ENCODE data around the gene FAT4. TPM values are rescaled to one million over a fixed set of nuclear protein-coding genes. Genes with fewer than 3 reads are reported as not detected.

Gene FAT4
- polyA plus RNA-seq, 1 of the 3 experiments (the other 2 are of a cell fraction): 6.6 TPM

DNA sequence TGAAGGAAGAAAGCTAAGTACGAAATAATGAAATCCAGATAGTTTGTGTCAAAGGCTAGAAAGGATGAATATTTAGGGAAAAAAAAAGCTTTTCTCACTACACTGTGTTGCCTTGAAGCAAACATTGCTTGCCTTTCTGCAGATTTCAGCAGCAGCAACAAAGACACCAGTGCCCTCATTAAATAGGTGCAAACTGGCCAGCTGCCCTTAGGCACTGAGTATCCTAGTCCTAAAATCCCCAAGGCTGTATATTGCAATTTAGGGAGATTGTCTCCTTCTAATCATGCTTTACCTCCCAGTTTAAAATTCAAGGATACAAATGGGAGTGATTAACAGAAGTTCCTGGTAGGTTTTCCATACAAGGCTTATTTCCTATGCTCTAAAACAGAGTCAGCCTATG, 8.6 kb upstream of the FAT4 start:
- Histone ChIP-seq H3K36me3 (replicated peaks in 1 of 2; ENCODE audit: control insufficient read depth in 1 of 2, insufficient read depth in 2 of 2, low read length in 1 of 2) (no peaks in the 10 kb centered on the region), H3K9me2 (peaks cover 4% of the 10 kb centered on the region; the same call in 1 of the 2 replicates), H3K79me2 (ENCODE audit: insufficient read depth) (no peaks in the 10 kb centered on the region), H3K9ac (no peak overlapping the region), H2AFZ (ENCODE audit: low read depth) (no peak overlapping the region), H4K20me1 (ENCODE audit: insufficient read depth) (no peaks in the 10 kb centered on the region), H3K27me3 (ENCODE audit: insufficient read depth) (no peaks in the 10 kb centered on the region), H3K9me3 (peaks cover 6% of the 10 kb centered on the region; the same call in 1 of the 2 replicates), H3K4me2 (no peak overlapping the region), H3F3A (replicated peaks; ENCODE audit: insufficient read depth) (no peaks in the 10 kb centered on the region), H3K4me1 (ENCODE audit: control insufficient read depth in 1 of 2, insufficient read depth in 2 of 2, low read depth in 1 of 2, low read length in 1 of 2) (no peaks in the 10 kb centered on the region), H3K4me3 (ENCODE audit: low read depth in 2 of 2, low read length in 1 of 2) (no peak overlapping the region), H3K27ac (ENCODE audit: low read depth in 2 of 2, low read length in 1 of 2) (no peak overlapping the region)
- TF ChIP-seq RXRA (IDR thresholded peaks at IDR 0.05; ENCODE audit: borderline replicate concordance, low read depth) (no peak), TEAD4 (IDR thresholded peaks at IDR 0.05; ENCODE audit: borderline replicate concordance, insufficient read depth) (no peak), RCOR1 (IDR thresholded peaks at IDR 0.05; ENCODE audit: low read length) (no peak), TCF12 (IDR thresholded peaks at IDR 0.05) (no peak), POLR2AphosphoS5 (IDR thresholded peaks at IDR 0.05; ENCODE audit: low read depth, low read length) (no peak), MXI1 (IDR thresholded peaks at IDR 0.05; ENCODE audit: low read depth, low read length) (no peak)
- TF ChIP-seq, protein P1, sequence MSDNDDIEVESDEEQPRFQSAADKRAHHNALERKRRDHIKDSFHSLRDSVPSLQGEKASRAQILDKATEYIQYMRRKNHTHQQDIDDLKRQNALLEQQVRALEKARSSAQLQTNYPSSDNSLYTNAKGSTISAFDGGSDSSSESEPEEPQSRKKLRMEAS (IDR thresholded peaks at IDR 0.05; ENCODE audit: low read depth): no peak
- POLR2A ChIA-PET: no interaction called here
- no peak for DNase-seq
- 89% methylated on average over 1 of the region's 1 CpG for WGBS (ENCODE audit: low lambda C conversion rate)
- CTCF ChIA-PET: interaction anchor here (1.1 to 1.7 kb wide), 3 partner anchors 22 to 541 kb away, joined by 3 to 4 read pairs (median 3); no protein-coding TSS in a partner anchor

DNA sequence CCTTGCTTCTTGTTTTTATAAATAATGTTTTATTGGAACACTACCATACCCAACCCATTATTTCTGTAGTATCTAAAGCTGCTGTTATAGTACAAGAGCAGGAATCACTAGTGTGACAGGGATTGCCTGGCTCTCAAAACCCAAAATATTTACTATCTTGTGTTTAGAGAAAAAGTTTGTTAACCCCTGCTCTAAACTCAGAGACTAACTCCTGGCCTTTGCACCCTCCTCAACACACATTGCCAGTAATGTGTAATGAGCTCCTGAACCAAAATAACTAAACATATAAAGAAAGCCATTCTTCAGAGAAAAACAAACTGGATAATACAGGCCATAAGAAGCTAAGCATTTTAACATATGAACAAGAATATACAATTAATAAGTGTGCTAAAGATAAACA, 8.2 kb upstream of the FAT4 start:
- no peak overlapping the region for H3K27ac ChIP-seq (ENCODE audit: low read depth in 2 of 2, low read length in 1 of 2)
- H3K9me3 ChIP-seq: peaks cover 6% of the 10 kb centered on the region; the same call in 1 of the 2 replicates
- H3K79me2 ChIP-seq (ENCODE audit: insufficient read depth): no peaks in the 10 kb centered on the region
- CTCF ChIA-PET: interaction anchor here (1.1 to 1.7 kb wide), 3 partner anchors 22 to 540 kb away, joined by 3 to 4 read pairs (median 3); no protein-coding TSS in a partner anchor
- H3K36me3 ChIP-seq (replicated peaks in 1 of 2; ENCODE audit: control insufficient read depth in 1 of 2, insufficient read depth in 2 of 2, low read length in 1 of 2): no peaks in the 10 kb centered on the region
- H3K4me1 ChIP-seq (ENCODE audit: control insufficient read depth in 1 of 2, insufficient read depth in 2 of 2, low read depth in 1 of 2, low read length in 1 of 2): no peaks in the 10 kb centered on the region
- H2AFZ ChIP-seq (ENCODE audit: low read depth): no peak overlapping the region
- TF ChIP-seq, protein P2, sequence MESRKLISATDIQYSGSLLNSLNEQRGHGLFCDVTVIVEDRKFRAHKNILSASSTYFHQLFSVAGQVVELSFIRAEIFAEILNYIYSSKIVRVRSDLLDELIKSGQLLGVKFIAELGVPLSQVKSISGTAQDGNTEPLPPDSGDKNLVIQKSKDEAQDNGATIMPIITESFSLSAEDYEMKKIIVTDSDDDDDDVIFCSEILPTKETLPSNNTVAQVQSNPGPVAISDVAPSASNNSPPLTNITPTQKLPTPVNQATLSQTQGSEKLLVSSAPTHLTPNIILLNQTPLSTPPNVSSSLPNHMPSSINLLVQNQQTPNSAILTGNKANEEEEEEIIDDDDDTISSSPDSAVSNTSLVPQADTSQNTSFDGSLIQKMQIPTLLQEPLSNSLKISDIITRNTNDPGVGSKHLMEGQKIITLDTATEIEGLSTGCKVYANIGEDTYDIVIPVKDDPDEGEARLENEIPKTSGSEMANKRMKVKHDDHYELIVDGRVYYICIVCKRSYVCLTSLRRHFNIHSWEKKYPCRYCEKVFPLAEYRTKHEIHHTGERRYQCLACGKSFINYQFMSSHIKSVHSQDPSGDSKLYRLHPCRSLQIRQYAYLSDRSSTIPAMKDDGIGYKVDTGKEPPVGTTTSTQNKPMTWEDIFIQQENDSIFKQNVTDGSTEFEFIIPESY (IDR thresholded peaks at IDR 0.05; ENCODE audit: borderline replicate concordance, low read depth): no peak
- no peak for TF ChIP-seq GABPA (IDR thresholded peaks at IDR 0.05; ENCODE audit: low read depth)
- TF ChIP-seq EZH2phosphoT487 (IDR thresholded peaks at IDR 0.05; ENCODE audit: borderline replicate concordance, low read depth): no peak
- TF ChIP-seq MXI1 (IDR thresholded peaks at IDR 0.05; ENCODE audit: low read depth, low read length): no peak
- no peak for TF ChIP-seq JUND (IDR thresholded peaks at IDR 0.05)
- TF ChIP-seq, protein P1 (IDR thresholded peaks at IDR 0.05; ENCODE audit: low read depth): no peak
- no peak for TF ChIP-seq POLR2AphosphoS5 (IDR thresholded peaks at IDR 0.05; ENCODE audit: low read depth, low read length)
- no peak for TF ChIP-seq CHD2 (IDR thresholded peaks at IDR 0.05; ENCODE audit: low read length, partially characterized antibody)
- TF ChIP-seq FOXM1 (IDR thresholded peaks at IDR 0.05; ENCODE audit: low read depth): no peak
- TF ChIP-seq RAD21 (IDR thresholded peaks at IDR 0.05; ENCODE audit: low read length): no peak
- TF ChIP-seq SMC3 (IDR thresholded peaks at IDR 0.05; ENCODE audit: low read depth, low read length): no peak
- no peak for TF ChIP-seq FOXJ3 (CRISPR knock-in tag; IDR thresholded peaks at IDR 0.05)
- no peak for TF ChIP-seq RCOR1 (IDR thresholded peaks at IDR 0.05; ENCODE audit: low read length)
- TF ChIP-seq, protein P3, sequence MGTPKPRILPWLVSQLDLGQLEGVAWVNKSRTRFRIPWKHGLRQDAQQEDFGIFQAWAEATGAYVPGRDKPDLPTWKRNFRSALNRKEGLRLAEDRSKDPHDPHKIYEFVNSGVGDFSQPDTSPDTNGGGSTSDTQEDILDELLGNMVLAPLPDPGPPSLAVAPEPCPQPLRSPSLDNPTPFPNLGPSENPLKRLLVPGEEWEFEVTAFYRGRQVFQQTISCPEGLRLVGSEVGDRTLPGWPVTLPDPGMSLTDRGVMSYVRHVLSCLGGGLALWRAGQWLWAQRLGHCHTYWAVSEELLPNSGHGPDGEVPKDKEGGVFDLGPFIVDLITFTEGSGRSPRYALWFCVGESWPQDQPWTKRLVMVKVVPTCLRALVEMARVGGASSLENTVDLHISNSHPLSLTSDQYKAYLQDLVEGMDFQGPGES (IDR thresholded peaks at IDR 0.05; ENCODE audit: low read depth, low read length): no peak
- TF ChIP-seq, protein P4, sequence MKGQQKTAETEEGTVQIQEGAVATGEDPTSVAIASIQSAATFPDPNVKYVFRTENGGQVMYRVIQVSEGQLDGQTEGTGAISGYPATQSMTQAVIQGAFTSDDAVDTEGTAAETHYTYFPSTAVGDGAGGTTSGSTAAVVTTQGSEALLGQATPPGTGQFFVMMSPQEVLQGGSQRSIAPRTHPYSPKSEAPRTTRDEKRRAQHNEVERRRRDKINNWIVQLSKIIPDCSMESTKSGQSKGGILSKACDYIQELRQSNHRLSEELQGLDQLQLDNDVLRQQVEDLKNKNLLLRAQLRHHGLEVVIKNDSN (IDR thresholded peaks at IDR 0.05; ENCODE audit: borderline replicate concordance, low read depth): no peak
- no peak for TF ChIP-seq NRF1 (IDR thresholded peaks at IDR 0.05; ENCODE audit: low read depth, low read length)
- H3K27me3 ChIP-seq (ENCODE audit: insufficient read depth): no peaks in the 10 kb centered on the region
- no peak overlapping the region for H3K4me3 ChIP-seq (ENCODE audit: low read depth in 2 of 2, low read length in 1 of 2)
- H3F3A ChIP-seq (replicated peaks; ENCODE audit: insufficient read depth): no peaks in the 10 kb centered on the region
- POLR2A ChIA-PET: no interaction called here
- no peak overlapping the region for H3K9ac ChIP-seq
- no peak overlapping the region for H3K4me2 ChIP-seq
- DNase-seq: no peak
- H3K9me2 ChIP-seq: peaks cover 4% of the 10 kb centered on the region; the same call in 1 of the 2 replicates
- H4K20me1 ChIP-seq (ENCODE audit: insufficient read depth): no peaks in the 10 kb centered on the region

Data from SK-N-SH (cell line).